ENCODE data around the gene G6PC1. TPM values are rescaled to one million over a fixed set of nuclear protein-coding genes. Genes with fewer than 3 reads are reported as not detected.
"Not testable (repeated sequence)": the region's sequence is repeated elsewhere in the genome, so short reads cannot be mapped to it uniquely, and the experiment has no call there.

The G6PC1 gene
- total RNA-seq, 1 experiment from 2014 or later = not detected

GRCh38 chr17:42873315-42873714, 27.3 kb upstream of the G6PC1 start:
- DNase-seq (ENCODE audit: low read depth) = no peak

GRCh38 chr17:42873932-42874695, 26.5 kb upstream of the G6PC1 start:
- not testable (repeated sequence) for DNase-seq (ENCODE audit: low read depth)

- no peak for DNase-seq (ENCODE audit: low read depth)
These were observed 23.6 kb upstream of the G6PC1 start for GRCh38 chr17:42877037-42877436.

- no peak for DNase-seq (ENCODE audit: low read depth)
These were observed 22.3 kb upstream of the G6PC1 start for GRCh38 chr17:42878123-42878880.

- DNase-seq (ENCODE audit: low read depth) = no peak
These were observed 21.5 kb upstream of the G6PC1 start for GRCh38 chr17:42878924-42879595.

- no peak for DNase-seq (ENCODE audit: low read depth)
These were observed 21.0 kb upstream of the G6PC1 start for GRCh38 chr17:42879596-42879985.

GRCh38 chr17:42880776-42881310, 19.8 kb upstream of the G6PC1 start:
- DNase-seq (ENCODE audit: low read depth) = no peak

- not testable (repeated sequence) for DNase-seq (ENCODE audit: low read depth)
These were observed 18.9 kb upstream of the G6PC1 start for GRCh38 chr17:42881706-42882105.

- DNase-seq (ENCODE audit: low read depth) = no peak
These were observed 18.4 kb upstream of the G6PC1 start for GRCh38 chr17:42882166-42882565.

GRCh38 chr17:42883802-42884558, 16.6 kb upstream of the G6PC1 start:
- no peak for DNase-seq (ENCODE audit: low read depth)

GRCh38 chr17:42885806-42886205, 14.8 kb upstream of the G6PC1 start:
- not testable (repeated sequence) for DNase-seq (ENCODE audit: low read depth)

- DNase-seq (ENCODE audit: low read depth) = no peak
These were observed 14.1 kb upstream of the G6PC1 start for GRCh38 chr17:42886283-42887176.

GRCh38 chr17:42889809-42890208, 10.8 kb upstream of the G6PC1 start:
- no peak for DNase-seq (ENCODE audit: low read depth)

GRCh38 chr17:42891539-42892152, 9.0 kb upstream of the G6PC1 start:
- no peak for DNase-seq (ENCODE audit: low read depth)

GRCh38 chr17:42893359-42893758, 7.2 kb upstream of the G6PC1 start:
- no peak for DNase-seq (ENCODE audit: low read depth)

GRCh38 chr17:42894283-42895184, 6.1 kb upstream of the G6PC1 start:
- DNase-seq (ENCODE audit: low read depth) = no peak

GRCh38 chr17:42895185-42895555, 5.4 kb upstream of the G6PC1 start:
- peak; percentile 88 for DNase-seq (ENCODE audit: low read depth)

- no peak for DNase-seq (ENCODE audit: low read depth)
These were observed 2.3 kb upstream of the G6PC1 start for GRCh38 chr17:42898147-42898811.

All from HT1080 (cell line).